Activated CD8-positive, alpha-beta memory T cell treated with anti-CD3 and anti-CD28 coated beads, Interleukin-2, amount 50 U/mL, for 48 hours (primary cell): ENCODE results near the gene OR13C8.

Source experiments
- DNase-seq: peaks from one replicate; pipeline ENCODE4 v3.0.0-alpha.2; 2020

Gene OR13C8

DNA sequence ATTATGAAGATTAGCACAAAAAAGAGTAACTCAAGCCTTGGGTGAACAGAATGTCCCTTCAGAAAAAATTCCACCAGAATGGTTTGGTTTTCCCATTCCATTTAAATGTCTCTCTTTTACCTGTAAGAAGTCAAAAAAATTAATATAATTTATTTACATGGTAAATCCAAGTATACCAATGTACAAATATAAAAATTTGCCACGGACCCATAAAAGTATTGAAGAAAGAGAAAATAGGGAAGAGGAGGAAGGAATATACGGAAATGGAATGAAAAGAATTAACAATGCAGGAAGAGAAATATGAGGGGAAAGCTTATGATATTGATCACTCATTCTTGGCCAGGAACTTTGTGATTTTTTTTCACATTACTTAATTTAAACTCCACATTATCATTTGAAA, 49.1 kb downstream of the OR13C8 start, which contains the start of gene OR13C9:
Gene OR13C9 (minus strand): TSS at position 101 of the 400 bp plus-strand sequence. CDS start 0 bp downstream, at position 101.
- DNase-seq = no peak
